Activated CD8-positive, alpha-beta memory T cell treated with anti-CD3 and anti-CD28 coated beads, Interleukin-2, amount 50 U/mL, for 1 hour (primary cell): Measurements from ENCODE around the gene MECR.

ENCODE experiments used
- DNase-seq: peaks from one replicate; pipeline ENCODE4 v3.0.0-alpha.2; 2020; ENCODE audit errors: extremely low read depth

MECR gene

DNA sequence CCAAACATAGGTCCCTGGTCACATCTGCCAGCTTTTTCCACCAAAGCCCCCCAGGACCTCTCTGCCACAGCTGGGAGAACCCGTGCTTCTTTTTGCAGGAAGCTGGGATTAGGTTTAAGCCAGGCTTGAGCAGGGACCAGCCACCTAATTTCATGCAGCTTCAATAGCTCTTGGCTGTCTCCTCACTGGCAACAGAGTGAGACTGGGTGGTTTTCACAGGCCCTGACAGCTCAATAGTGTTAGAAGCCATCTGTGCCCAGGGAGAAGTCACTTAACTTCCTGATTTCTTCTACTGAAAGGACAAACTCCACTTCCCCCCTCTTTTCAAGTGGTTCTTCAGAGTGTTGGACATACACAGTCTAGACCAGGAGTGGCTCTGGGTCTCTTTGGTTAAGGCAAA is 28.7 kb downstream of the MECR start:
- no peak for DNase-seq

DNA sequence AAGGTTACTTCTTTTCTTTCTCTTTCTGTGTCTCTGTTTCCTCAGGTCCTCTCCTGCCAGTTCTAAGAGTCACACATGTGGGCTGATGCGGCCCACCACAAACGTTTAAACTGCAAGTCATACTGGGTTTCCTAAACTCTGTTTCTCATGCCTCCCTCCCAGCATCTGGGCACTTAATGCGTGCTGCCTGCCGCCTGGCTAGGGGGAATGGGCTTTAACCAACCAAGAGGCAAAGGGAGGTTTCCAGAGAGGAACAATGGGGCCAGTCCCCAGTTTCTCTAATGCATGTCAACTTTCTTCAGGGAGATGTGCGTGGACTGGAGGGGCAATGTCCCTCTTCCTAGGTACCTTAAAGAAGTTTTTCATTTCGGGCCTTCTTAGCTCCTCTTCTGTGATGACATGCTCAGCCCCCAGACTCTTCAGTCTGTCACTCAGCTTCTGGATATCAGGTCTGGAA is 29.1 kb downstream of the MECR start:
- DNase-seq, result no peak

DNA sequence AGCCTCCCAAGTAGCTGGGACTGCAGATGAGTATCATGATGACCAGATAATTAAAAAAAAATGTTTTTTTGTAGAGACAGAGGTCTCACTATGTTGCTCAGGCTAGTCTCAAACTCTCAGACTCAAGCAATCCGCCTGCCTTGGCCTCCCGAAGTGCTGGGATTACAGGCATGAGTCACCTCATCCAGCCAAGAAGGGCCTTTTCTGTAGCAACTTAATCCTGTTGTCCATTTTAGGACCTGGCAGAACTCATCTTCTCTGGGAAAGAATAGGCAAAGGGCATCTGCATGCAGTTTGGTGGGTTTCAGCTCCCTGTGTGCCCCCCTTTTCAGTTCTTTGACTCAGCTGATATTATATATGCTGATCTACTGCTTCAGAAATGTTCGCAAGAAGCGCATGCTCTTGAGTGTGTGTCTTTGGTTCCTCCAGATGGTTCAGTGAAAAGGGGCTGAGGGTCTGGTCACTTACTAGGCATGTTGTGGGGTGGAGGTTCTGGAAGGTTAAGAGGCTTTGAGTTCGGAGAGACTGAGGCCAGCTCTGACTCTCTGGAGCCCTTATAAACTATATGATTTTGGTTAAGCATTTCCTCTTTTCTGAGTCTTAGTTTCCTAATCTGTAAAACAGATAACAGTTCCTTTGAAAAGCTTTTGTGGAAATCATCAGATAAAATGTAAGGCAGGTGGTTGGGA is 29.7 kb downstream of the MECR start:
- DNase-seq, result no peak

- DNase-seq, result no peak
Observed at GRCh38 chr1:29197993-29198392, 32.7 kb downstream of the MECR start.

DNA sequence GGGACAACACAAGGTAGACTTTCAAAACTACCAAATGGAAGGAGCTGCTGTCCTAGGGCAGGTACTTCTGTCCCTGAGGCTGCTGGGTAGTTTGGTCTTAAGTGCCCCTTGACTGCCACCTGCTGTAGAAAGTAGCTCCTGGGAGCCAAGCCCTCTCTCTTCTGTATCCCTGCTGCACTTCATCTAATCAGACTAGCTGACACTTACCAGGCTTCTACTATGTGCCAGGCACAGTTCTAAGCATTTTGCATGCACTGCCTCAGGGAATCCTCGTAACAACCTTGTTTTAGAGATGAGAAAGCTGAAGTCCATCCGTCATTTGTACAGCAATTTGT is 33.2 kb downstream of the MECR start:
- DNase-seq, result no peak

- no peak for DNase-seq
Observed at GRCh38 chr1:29196863-29197589, 33.7 kb downstream of the MECR start.

DNA sequence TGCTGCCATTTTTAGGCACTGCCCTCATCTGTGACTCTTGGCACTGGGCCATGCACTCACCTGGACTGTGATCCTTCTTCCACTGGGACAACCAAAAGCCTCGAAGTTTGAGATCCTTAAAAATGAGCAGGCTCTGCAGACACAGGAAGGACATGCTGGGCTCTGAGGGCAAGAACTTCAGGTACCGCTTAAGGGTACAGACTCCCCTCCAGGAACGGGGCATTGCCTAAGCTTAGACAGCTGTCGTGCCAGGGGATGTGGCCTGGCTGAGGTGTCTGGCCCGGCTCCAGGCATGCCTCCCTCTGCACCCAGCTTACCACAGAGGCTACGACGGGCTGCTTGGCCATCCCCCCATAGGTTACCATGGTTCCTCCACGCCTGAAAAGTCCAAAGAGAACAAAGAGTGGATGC is 34.8 kb downstream of the MECR start:
- DNase-seq, result no peak

GRCh38 chr1:29193879-29194455 is 36.8 kb downstream of the MECR start:
- no peak for DNase-seq

DNA sequence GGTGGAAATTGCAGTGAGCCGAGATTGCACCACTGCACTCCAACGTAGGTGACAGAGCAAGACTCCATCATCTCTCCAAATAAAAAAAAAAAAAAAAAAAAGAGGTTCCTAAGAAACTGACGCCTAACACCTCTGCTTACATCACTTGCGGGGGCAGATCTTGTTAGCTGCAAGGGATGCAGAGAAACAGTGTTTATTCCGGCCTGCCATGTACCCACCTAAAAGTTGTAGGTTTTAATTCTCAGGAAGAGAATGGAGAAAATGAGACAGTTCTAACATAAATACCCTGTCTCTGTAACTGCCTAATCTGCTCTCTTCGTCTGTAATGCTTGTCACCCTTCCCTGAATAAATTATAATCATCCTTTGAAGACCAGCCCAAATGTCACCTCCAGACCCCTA is 40.0 kb downstream of the MECR start:
- no peak for DNase-seq

GRCh38 chr1:29186707-29187106 is 44.0 kb downstream of the MECR start:
- no peak for DNase-seq

GRCh38 chr1:29186252-29186651 is 44.5 kb downstream of the MECR start:
- DNase-seq, result no peak

DNA sequence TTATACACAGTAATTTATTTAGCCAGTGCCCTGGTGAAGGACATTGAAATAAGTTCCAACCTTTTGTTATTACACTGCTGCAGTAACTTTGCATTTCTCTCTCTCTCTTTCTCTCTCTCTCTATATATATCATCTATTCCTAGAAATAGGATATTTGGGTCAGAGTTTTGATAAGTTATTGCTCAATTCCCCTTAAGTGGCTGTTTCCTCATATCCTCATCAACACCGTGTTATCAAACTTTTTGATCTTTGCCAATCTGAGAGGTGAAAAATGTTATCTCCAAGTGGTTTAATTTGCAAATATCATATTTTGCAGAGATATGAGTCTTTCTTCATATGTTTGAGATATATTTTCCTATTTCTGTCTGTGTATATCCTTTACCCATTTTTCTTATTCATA is 47.4 kb downstream of the MECR start:
- no peak for DNase-seq

DNA sequence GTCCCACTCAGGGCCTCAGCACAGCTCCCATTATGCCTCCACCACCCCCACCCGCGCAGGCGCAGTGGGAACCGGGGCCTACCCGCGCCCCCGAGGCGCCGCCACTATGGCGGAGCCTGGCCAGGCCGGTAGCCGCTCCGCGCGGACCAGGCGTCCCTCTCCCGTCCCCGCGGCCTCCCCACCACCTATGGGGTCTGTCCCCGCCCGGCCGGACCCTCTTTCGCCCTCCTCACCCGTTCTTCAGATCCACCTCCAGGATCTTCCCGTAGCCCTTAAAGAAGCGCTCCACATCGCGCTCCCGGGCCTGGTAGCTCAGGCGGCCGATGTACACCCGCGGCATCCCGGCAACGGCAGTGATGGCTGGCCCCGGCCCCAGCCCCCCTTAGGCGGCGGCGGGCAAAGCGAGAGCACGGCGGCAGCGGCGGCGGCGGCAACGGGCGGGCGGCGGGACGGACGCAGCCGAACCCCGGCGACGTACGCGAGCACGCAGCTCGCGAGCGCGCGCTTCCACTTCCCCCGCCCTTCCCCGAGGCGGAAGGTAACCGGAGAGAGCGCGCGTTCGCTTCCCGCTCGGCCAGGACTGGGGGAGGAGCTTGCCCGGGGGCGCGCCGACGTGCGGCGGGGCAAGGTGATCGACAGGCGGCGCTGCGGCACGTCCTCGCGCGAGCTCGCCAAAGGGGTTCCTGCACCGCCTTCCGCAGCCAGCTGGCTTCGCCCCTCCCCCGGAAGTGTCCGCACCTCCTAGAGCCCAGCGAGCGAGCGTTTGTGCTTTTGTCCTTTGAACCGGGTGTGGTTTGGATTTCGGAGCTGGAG is 49.1 kb downstream of the MECR start, which contains the start of gene SRSF4:
Gene SRSF4, minus strand, starts transcription at position 488 of the 813 bp plus-strand sequence. Its CDS starts 148 bp downstream, at position 340.
- peak; percentile 89 for DNase-seq

DNA sequence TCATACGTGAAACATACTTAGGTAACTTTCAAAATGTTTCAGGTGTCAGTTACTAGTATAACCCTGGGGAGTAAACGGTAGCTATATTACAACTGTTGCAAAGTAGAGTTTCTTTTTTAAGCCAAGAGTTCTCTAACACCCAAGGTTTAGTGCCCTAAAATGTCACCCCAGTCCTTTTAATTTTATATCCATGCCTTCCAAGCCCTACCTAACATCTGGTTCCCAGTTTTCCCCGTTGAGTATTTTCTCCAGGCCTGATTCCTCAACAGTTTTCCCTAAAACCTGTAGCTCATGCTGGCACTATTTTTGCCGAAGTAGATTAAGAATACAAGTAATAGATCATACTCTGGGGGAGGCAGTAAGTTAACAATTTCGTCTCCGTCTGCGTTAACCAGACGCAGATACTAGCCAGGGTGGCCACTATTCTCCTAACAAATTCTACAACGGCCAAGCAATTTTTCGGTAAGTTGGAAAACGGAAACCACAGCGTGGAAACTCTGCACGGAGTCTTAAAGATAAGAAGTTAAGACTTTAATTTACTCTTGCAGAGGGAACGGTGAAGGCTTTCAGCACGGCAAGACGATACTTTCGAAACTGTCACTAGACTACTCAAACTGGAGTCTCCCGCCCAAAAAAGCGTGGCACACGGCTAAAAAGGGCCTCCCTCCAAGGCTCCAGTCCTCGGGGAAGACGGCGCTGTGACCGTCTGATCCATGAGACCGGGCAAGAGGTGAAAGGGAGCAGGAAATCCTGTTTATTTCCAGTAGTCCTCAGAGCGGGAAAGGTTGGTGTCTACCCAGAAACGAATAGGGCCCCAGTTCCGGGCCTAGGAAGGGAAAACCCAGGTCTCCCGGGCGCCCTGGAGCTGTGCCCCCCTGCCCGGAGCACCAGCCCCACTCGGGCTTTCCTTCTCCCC is 50.0 kb downstream of the MECR start:
- DNase-seq, result no peak

- DNase-seq, result no peak
Observed at GRCh38 chr1:29179641-29180184, 51.0 kb downstream of the MECR start.

DNA sequence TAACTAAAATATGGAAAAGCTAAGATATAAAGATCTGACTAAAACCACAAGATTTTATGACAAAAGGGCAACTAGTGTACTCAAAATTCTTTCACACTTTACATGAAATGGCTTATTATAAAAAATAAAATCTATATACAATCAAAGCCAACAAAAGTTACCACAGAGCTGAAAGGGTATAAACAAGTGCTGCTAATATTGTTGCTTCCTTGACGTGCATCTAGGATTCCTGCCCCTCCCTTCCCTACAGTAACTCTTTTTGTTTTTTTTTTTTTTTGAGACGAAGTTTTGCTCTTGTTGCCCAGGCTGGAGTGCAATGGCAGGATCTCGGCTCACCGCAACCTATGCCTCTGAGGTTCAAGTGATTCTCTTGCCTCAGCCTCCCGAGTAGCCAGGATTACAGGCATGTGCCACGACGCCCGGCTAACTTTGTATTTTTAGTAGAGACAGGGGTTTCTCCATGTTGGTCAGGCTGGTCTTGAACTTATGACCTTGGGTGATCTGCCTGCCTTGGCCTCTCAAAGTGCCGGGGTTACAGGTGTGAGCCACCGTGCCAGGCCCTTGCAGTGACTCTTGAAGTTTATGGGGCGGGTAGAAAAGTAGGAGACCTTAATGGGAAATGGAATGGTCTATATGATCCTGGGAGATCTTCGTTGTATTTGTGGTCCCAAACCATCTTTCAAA is 53.6 kb downstream of the MECR start:
- no peak for DNase-seq

- DNase-seq, result no peak
Observed at GRCh38 chr1:29176576-29176975, 54.2 kb downstream of the MECR start.

DNA sequence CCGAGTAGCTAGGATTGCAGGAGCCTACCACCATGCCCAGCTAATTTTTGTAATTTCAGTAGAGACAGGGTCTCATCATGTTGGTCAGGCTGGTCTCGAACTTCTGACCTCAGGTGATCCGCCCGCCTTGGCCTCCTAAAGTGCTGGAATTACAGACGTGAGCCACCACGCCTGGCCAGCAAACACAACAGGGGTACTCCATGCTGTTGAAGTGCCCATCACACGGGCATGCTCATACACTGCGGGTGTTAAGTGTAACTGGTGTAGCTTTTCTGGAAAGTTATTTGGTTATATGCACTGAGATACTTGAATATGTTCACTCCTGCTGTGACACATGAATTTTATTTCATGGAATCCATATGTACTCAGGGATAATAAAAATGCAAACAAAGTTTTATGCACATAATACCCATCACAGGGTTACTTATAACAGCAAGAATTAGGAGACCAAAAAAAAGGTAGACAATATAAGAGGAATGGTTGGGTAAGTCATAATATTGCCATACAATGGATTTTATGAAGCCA is 58.3 kb downstream of the MECR start:
- no peak for DNase-seq

DNA sequence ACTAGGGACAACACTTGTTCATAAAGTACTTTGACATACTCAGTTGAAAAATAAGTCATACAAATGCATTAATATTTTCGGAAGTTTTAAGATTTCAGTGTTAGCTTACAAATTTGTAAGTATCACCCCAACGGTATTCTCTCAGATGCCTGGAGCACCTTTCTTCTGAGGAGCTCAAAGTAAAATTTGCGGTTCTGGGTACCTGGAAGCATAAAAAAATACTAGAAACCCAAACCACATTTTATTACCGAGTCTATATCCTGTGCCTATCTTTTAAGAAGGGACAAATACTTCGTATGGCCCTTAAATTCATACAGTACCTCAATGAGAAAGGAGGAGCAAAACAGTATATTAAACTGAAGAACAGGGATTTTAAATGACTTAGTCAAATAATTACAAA is 59.2 kb downstream of the MECR start:
- no peak for DNase-seq

- no peak for DNase-seq
Observed at GRCh38 chr1:29171089-29171488, 59.6 kb downstream of the MECR start.
